HG02938 (cell line): ENCODE results near the gene PRKD1.

ENCODE experiments used
- ATAC-seq: cut with Tn5 transposase; IDR thresholded peaks from one replicate; pipeline ENCODE4 v1.9.1; 2021; ENCODE audit warnings: mild to moderate bottlenecking, moderate library complexity; ENCODE audit not compliant: unreplicated experiment

Gene PRKD1

DNA sequence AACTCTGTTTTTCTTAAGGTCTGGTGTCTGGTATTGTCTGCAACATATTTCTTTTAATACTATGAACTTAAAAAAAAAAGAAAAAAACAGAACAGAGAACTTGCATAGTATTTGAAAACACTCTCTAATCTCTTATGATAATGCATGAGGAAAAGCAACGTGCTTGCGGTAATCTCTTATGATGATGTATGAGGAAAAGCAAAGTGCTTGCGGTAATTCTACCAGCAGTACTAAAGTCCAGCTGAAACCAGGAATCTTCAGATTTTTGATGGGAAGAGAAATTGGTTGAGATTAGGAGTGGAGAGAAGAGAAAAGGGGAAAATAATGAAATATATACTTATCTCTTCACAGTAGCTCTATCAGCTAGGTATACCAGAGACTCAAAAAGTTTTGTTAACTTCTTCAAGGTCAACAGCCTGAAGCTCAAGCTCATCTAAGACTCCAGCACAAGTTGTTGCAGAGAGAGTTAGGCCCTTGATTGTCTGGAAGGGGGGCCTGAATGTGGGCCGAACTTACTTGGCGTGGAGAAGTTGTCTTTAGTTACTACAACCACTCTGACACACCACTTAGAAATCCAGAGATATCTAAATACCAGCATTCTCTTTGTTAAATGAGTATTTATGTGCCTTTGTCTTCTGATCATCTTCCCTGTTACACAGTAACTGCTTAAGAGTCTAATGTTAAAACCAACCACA, 240.4 kb downstream of the PRKD1 start:
- ATAC-seq = no peak

DNA sequence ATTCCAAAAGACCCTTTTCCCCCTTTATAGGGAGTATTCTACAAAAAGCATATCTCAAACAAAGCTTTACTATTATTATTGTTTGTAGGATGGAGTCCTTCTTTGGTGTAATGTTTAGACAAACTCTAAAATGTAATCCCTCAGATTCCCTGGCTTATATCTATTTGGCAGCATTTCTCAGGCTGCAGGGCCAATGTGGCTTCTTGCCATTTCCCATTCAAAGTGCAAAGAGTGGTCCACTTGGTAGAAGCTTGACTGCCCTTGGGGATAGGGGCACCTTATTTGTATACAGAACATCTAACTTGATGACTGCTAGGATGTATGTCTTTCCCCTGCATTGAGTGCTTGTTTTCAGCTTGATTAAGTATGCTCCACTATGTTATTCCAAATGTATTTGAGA, 242.7 kb downstream of the PRKD1 start:
- ATAC-seq = no peak

DNA sequence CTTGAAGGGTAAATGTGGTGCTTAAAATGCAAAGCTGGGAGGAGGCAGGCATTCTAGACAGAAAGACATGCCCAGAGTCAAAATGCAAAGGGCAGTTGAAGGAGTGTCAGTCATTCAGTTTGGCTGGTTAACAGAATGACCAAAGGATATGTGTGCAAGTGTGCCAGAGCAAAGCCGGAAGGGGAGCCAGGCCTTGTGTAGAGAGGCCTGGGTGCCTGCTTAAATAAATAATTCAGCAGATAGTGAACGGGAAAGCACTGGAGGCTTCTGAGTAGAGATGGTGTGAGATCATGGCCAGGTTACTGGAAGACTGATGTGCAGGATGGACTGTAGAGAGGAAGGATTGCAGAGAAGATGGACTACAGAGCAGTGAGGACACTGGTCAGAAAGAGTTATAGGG, 244.9 kb downstream of the PRKD1 start:
- no peak for ATAC-seq

DNA sequence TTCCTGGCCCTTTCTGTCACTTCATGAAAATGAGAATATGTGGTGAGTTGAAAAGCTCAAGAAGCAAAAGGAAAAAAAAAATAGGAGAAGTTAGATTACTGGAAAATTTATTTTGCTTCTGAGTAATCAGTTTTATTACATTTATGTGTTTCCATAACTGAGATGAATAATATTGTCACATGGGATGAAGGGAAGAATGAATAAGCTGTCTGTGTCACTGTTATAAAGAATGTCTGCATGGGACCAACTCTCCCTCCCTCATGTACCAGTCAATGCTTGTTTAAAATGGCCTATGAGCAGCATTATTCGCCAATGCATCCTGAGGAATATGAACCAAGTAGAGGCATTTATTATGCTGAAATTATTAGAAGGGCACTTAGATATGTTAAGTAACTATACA, 246.3 kb downstream of the PRKD1 start:
- no peak for ATAC-seq

GRCh38 chr14:29674566-29675285, 252.9 kb downstream of the PRKD1 start:
- ATAC-seq = no peak

DNA sequence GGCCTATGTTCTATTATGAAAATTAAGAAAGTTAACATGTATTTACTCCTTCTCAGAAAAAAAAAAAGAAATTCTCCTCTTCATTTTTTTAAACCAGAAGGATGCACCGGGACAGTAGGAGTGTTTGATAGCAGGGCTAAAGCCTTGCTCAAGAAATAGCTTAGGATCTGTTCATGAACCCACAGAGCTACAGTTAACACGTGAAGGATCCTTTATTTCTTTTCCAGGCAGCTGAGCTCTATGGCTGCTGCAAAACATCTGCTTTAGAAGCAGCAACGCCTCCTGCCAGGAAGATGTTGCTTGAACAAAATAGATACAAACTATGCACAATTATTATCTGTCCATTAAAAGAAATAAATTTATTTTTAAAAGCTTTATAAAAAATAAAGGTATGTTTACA, 254.8 kb downstream of the PRKD1 start:
- ATAC-seq = no peak

GRCh38 chr14:29671034-29671433, 256.6 kb downstream of the PRKD1 start:
- ATAC-seq = no peak

- no peak for ATAC-seq
Measured at GRCh38 chr14:29668201-29668600, 259.4 kb downstream of the PRKD1 start.

GRCh38 chr14:29664515-29664914, 263.1 kb downstream of the PRKD1 start:
- ATAC-seq = no peak

DNA sequence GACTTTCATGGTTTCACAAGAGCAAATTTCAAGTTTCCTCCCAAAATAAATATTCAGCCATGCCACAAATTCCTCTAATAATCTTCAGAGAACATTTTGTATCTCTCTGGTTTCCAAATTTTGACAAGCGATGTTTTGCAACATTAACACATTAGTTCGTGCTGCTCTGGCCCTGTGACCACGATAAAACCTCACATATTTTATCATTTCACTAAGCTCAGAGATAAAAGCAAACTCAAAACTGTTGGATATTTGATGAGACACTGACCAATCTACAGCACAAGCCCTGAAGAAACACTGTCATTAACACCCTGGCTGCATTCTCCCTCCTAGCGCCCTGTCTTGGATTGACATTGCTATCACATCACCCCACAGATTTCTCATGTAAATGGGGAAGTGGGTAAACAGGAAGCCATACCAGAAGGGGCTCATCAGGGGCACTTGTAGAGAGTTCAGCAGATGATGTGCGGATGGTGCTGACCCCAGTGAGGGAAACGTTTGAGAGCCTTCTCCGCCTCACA, 264.3 kb downstream of the PRKD1 start:
- ATAC-seq = no peak

DNA sequence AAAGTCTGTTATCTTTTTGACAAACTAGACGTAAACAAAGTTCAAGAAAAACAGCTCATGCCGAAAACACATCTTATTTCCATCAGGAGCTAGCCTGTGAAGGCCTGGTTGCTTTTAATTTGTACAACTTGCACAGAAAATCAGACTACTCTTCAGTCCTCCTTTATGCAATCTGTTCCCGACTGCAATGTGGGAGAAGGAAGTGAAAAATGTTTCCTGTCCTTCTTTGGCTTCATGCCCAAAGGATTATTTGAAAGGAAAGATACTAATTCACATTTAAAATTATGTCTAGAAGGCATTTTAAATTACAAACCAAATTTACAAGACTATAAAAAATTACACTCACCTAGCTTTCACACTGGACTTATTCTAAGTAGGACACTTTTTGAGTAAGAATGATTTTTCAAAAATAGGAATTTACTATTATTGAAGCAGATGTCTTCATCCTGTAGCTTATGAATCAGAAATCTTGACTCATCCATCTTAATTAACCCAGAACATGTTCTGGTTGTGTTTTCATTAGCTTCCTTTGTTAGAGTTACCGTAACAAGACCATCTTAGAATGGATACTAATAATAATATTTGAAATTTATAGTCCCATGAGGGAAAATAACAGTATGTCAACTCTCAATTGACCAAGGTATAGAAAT, 272.6 kb downstream of the PRKD1 start:
- no peak for ATAC-seq

DNA sequence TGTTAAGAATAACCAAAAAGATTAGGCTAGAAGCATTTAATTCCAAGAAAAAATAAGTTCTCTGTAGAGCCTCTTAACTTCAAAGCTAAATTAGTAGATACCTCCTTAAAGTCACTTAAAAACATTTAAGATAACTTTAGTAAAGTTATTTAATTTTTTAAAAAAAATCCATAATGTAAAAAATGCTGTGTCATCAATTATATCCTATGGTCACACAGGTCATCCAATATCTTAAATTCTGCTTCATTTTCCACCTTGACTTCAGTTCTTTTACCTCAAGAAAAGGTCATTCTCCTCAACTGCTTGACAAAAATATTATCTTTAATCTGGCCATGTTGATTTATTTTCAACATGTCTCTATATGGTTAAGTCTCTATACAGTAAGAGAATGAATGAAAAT, 274.3 kb downstream of the PRKD1 start:
- ATAC-seq = no peak

GRCh38 chr14:29652571-29652970, 275.1 kb downstream of the PRKD1 start:
- no peak for ATAC-seq

DNA sequence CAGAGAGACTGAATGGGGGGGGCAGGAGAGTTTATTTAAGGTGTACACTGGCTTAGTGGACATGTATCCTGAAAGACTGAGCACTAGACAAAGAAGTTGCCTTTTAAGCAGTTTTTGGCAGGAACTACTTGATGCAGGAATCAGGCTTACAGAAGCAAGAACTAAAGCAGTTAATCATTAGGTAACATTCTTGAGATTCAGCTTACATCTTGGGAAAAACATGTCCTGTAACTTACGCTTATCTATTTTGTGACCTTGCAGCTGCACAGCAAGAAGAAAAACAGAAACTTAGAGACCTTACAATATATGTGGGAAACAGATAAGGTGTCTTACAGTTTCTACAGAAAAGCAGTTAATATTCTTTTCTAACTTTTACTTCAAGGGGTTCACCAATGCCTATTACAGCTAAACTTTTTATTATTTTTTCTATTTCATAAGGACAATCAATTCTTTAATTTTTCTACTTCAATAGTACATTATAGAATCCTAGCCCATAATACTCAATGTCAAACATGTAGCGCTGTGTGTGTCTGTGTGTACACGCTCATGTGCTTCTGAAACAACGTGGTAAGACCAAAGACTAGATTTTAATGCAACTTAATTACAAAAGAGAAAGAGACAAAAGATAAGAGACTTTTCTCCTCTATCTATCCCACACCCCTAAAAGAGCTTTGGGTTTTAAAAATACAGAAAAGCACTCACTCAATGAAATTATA, 276.9 kb downstream of the PRKD1 start:
- ATAC-seq = no peak

- ATAC-seq = no peak
Measured at GRCh38 chr14:29649170-29649569, 278.5 kb downstream of the PRKD1 start.

DNA sequence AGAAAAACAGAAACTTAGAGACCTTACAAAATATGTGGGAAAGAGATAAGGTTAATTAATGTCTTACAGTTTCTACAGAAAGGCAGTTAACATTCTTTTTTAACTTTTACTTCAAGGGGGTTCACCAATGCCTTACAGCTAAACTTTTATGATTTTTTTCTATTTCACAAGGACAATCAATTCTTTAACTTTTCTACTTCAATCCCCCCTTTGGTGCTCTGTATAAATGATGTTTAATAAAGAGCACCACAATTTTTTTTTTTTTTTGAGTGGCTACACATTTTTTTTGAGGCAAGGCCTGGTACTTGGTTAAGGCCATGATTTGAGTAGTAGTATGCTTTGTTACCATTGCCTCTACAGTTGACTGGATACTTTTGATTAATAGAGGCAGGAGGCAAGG, 279.6 kb downstream of the PRKD1 start:
- ATAC-seq = no peak

GRCh38 chr14:29645117-29645516, 282.5 kb downstream of the PRKD1 start:
- ATAC-seq = no peak

DNA sequence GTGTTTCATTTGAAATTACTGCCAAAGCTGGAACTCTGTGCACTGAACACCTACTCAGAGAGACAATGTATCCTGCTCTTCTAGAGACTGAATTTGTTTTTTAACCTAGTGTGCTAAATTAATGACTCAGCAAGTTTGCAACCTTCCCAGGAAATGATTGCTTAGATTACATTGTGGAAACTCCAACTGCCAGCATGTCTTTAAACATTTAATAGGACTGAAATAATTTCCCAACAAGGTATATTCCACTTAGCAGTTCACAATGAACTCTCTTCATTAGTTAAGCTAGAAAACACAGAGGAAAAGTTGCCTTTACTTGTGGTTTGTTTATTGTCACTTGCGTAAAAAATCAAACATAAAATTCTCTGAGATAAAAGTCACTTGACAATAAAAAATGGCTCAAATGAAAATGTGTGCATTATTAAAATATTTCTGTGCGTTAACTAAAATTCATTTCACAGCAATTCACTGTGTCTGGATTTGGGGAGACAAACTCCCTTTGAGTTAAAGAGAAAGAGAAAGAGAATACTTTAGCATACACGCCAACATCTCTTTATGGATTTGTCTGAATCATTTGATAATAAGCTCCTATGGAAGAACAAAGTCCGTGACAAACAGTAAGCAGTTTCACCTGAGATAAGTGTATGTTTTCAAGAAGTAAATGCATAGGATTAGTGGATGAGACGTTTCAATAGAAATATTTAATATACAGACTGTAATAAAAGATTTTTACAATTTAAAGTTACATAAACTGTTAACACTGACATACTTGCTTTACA, 284.0 kb downstream of the PRKD1 start:
- no peak for ATAC-seq

GRCh38 chr14:29637411-29637810, 290.2 kb downstream of the PRKD1 start:
- no peak for ATAC-seq

DNA sequence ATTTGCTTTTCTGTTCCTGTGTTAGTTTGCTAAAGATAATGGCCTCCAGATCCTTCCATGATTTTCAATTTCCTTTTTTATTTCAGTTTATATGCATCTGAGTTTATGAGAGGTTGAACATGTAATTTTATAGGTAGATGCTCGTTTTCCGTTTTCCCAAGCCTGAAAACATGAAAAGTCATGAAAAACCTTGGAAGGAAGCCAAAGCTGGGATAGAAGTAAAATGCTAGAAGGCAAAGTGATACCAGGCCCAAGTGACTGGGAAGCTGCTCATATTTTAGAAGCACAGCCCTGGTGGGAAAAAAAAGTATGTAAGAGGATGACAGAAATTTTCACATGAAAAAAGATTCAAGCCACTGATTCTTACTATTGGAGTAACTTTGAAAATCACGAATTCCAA, 290.8 kb downstream of the PRKD1 start:
- no peak for ATAC-seq
